GM19438 (cell line): ENCODE results near the gene ACAD10.
"Not testable (repeated sequence)": the region's sequence is repeated elsewhere in the genome, so short reads cannot be mapped to it uniquely, and the experiment has no call there.

Source experiments
- ATAC-seq: cut with Tn5 transposase; IDR thresholded peaks from one replicate; pipeline ENCODE4 v1.9.1; 2021; ENCODE audit warnings: low read depth; ENCODE audit not compliant: unreplicated experiment

Gene ACAD10

GRCh38 chr12:111686574-111687105, 787 bp downstream of the ACAD10 start:
- no peak for ATAC-seq

GRCh38 chr12:111687255-111687654, 1.4 kb downstream of the ACAD10 start:
- ATAC-seq, result no peak

- ATAC-seq, result no peak
Measured at GRCh38 chr12:111687952-111688351, 2.1 kb downstream of the ACAD10 start.

GRCh38 chr12:111691262-111691661, 5.4 kb downstream of the ACAD10 start:
- ATAC-seq, result no peak

GRCh38 chr12:111692575-111693210, 6.8 kb downstream of the ACAD10 start:
- ATAC-seq, result no peak

GRCh38 chr12:111693818-111694217, 8.0 kb downstream of the ACAD10 start:
- ATAC-seq, result no peak

- no peak for ATAC-seq
Measured at GRCh38 chr12:111699962-111700361, 14.1 kb downstream of the ACAD10 start.

- no peak for ATAC-seq
Measured at GRCh38 chr12:111705672-111706071, 19.8 kb downstream of the ACAD10 start.

- ATAC-seq, result no peak
Measured at GRCh38 chr12:111706145-111706544, 20.3 kb downstream of the ACAD10 start.

GRCh38 chr12:111715279-111715678, 29.4 kb downstream of the ACAD10 start:
- ATAC-seq, result no peak

GRCh38 chr12:111719316-111719715, 33.5 kb downstream of the ACAD10 start:
- ATAC-seq, result not testable (repeated sequence)

- ATAC-seq, result no peak
Measured at GRCh38 chr12:111720457-111720856, 34.6 kb downstream of the ACAD10 start.

GRCh38 chr12:111723646-111724360, 38.0 kb downstream of the ACAD10 start:
- ATAC-seq, result not testable (repeated sequence)

- no peak for ATAC-seq
Measured at GRCh38 chr12:111728795-111729194, 42.9 kb downstream of the ACAD10 start.

- ATAC-seq, result no peak
Measured at GRCh38 chr12:111730420-111730819, 44.6 kb downstream of the ACAD10 start.

- no peak for ATAC-seq
Measured at GRCh38 chr12:111732786-111733185, 46.9 kb downstream of the ACAD10 start.

- ATAC-seq, result no peak
Measured at GRCh38 chr12:111733340-111733915, 47.6 kb downstream of the ACAD10 start.

- ATAC-seq, result not testable (repeated sequence)
Measured at GRCh38 chr12:111739524-111739923, 53.7 kb downstream of the ACAD10 start.

GRCh38 chr12:111741235-111741812, 55.5 kb downstream of the ACAD10 start:
- no peak for ATAC-seq

- ATAC-seq, result no peak
Measured at GRCh38 chr12:111745211-111745610, 59.4 kb downstream of the ACAD10 start.

GRCh38 chr12:111747333-111747732, 61.5 kb downstream of the ACAD10 start:
- no peak for ATAC-seq
